T-helper 1 cell treated with Interleukin-12 subunit alpha and Interleukin-12 subunit beta and Interleukin-4 antibody, amounts not matched to agents 30 μg/mL and 1 μg/mL, for 36 hours (primary cell): ENCODE measurements around the gene TAGLN.

ENCODE experiments used
- H3K27ac Mint-ChIP-seq: one replicate; pipeline ENCODE4 v1.8.0; 2021; ENCODE audit warnings: mild to moderate bottlenecking, mixed read lengths
- H3K27me3 Mint-ChIP-seq: one replicate; pipeline ENCODE4 v1.8.0; 2021; ENCODE audit warnings: low read depth, mixed read lengths
- H3K36me3 Mint-ChIP-seq: one replicate; pipeline ENCODE4 v1.8.0; 2021; ENCODE audit warnings: low read depth, mixed read lengths
- H3K4me1 Mint-ChIP-seq: one replicate; pipeline ENCODE4 v1.8.0; 2021; ENCODE audit warnings: low read depth, mixed read lengths
- H3K4me3 Mint-ChIP-seq: one replicate; pipeline ENCODE4 v1.8.0; 2021; ENCODE audit warnings: mild to moderate bottlenecking, moderate library complexity, mixed read lengths
- H3K9me3 Mint-ChIP-seq: one replicate; pipeline ENCODE4 v1.8.0; 2021; ENCODE audit warnings: mixed read lengths

The TAGLN gene

GRCh38 chr11:117187007-117187406, 12.2 kb upstream of the TAGLN start:
- H3K27ac Mint-ChIP-seq = peak overlapping the region; percentile 43
- H3K4me1 Mint-ChIP-seq = no peaks in the 10 kb centered on the region
- H3K27me3 Mint-ChIP-seq = no peaks in the 10 kb centered on the region
- no peaks in the 10 kb centered on the region for H3K9me3 Mint-ChIP-seq
- H3K4me3 Mint-ChIP-seq = no peak overlapping the region
- H3K36me3 Mint-ChIP-seq = peaks cover 12% of the 10 kb centered on the region

DNA sequence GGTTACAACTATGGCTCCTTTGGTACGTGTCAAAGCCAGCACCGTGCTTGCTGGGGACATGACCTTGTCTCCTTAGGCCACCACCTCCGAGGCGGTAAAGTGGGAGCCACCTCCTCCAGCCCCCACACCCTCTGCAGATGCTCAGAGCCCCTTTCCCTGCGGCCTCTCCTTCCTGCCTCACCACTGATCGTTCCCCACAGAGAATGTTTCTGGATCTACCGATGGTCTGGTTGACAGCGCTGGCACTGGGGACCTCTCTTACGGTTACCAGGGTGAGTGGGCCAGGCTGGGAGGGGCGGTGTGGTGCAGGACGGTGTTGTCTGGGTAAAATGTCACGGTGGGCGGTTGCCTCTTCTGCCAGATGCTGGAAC, 11.8 kb upstream of the TAGLN start:
- Mint-ChIP-seq H3K27me3 (no peaks in the 10 kb centered on the region), H3K4me3 (no peak overlapping the region), H3K27ac (peak overlapping the region; percentile 43), H3K36me3 (peaks cover 12% of the 10 kb centered on the region), H3K4me1 (no peaks in the 10 kb centered on the region), H3K9me3 (no peaks in the 10 kb centered on the region)

DNA sequence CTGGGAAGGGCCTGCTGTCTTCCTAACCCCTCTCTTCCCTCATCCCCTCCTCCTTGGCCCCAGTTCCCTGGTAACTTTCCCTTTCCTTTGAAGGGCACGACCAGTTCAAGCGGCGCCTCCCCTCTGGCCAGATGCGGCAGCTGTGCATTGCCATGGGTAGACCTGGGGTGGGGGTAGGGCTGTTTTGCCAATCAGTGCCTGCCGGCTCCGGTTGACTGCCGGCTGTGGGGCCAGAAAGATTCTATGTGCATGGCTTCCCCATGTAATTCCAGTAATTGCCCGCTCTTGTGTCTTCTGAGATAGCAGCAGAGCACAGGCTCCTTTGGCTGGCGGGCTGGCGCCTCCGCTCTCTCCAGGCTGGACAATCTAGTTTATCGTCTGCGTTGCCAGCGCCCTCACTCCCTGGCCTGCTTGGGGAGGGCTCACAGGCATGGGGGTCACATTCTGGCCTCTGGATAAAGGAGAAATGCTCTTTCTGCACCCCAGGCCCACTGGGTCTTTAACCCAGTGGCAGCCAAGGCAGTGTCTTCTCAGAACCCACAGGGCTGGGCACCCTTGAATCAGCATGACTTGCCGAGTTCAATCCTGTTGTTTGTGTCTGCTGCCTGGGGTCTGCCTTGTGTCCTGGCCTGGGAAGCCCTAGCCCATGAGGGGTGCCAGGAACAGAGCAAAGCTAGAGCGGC, 11.2 kb upstream of the TAGLN start:
- Mint-ChIP-seq H3K9me3 (no peaks in the 10 kb centered on the region), H3K4me3 (no peak overlapping the region), H3K36me3 (peaks cover 10% of the 10 kb centered on the region), H3K4me1 (peaks cover 1% of the 10 kb centered on the region), H3K27me3 (no peaks in the 10 kb centered on the region), H3K27ac (no peak overlapping the region)

DNA sequence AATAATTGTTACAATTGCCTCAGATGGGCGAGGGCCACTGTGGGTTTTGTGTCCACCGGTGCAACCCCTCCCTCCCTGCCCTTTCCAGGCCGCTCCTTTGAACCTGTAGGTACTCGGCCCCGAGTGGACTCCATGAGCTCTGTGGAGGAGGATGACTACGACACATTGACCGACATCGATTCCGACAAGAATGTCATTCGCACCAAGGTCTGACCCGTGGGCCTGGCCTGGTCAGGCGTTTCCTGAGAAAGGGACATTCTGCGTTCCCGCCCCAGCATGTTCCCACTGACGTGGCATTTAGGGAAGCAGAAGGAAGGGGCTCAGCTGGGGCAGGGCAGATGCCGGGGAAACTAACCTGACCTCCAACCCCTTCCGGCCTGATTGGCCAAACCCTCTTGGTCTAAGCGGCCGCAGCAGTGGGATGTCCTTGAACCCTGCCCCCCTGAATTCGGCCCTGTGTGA, 10.5 kb upstream of the TAGLN start:
- peaks cover 8% of the 10 kb centered on the region for H3K36me3 Mint-ChIP-seq
- no peak overlapping the region for H3K4me3 Mint-ChIP-seq
- peaks cover 2% of the 10 kb centered on the region for H3K4me1 Mint-ChIP-seq
- no peaks in the 10 kb centered on the region for H3K9me3 Mint-ChIP-seq
- no peak overlapping the region for H3K27ac Mint-ChIP-seq
- no peaks in the 10 kb centered on the region for H3K27me3 Mint-ChIP-seq

- no peak overlapping the region for H3K27ac Mint-ChIP-seq
- H3K4me1 Mint-ChIP-seq = peaks cover 2% of the 10 kb centered on the region
- H3K4me3 Mint-ChIP-seq = no peak overlapping the region
- no peaks in the 10 kb centered on the region for H3K27me3 Mint-ChIP-seq
- H3K36me3 Mint-ChIP-seq = peaks cover 7% of the 10 kb centered on the region
- no peaks in the 10 kb centered on the region for H3K9me3 Mint-ChIP-seq
Measured at GRCh38 chr11:117189191-117189940, 9.8 kb upstream of the TAGLN start.

- Mint-ChIP-seq H3K9me3 (no peaks in the 10 kb centered on the region), H3K27me3 (no peaks in the 10 kb centered on the region), H3K36me3 (peaks cover 7% of the 10 kb centered on the region), H3K4me3 (no peak overlapping the region), H3K4me1 (peaks cover 2% of the 10 kb centered on the region), H3K27ac (no peak overlapping the region)
Measured at GRCh38 chr11:117189941-117190544, 9.1 kb upstream of the TAGLN start.

DNA sequence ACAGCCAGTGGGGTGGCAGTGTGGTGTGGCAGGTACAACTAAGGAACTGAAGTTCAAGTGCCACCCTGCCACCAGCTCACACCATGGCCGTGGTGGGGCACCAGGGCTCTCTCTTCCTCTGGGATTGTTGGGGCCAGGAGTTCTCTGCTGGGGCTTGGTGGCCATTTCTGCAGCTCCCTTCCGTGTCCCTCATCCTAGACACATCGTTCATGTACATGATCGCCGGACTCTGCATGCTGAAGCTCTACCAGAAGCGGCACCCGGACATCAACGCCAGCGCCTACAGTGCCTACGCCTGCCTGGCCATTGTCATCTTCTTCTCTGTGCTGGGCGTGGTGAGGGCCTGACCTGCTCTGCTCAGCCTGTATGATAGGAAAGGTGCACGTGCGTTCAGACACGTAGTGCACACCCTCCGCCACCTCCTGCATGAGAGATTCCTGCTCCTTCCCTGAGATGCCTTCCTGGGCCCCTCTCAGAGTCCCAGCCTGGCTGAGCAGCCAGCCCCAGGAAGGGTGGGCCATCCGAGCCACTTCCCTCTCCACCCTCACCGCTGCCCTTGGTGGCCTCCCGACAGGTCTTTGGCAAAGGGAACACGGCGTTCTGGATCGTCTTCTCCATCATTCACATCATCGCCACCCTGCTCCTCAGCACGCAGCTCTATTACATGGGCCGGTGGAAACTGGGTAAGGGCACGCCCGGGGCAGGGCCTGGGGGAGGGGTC, 7.3 kb upstream of the TAGLN start:
- peaks cover 2% of the 10 kb centered on the region for H3K4me1 Mint-ChIP-seq
- H3K36me3 Mint-ChIP-seq = peaks cover 7% of the 10 kb centered on the region
- H3K27me3 Mint-ChIP-seq = no peaks in the 10 kb centered on the region
- no peak overlapping the region for H3K4me3 Mint-ChIP-seq
- H3K27ac Mint-ChIP-seq = no peak overlapping the region
- no peaks in the 10 kb centered on the region for H3K9me3 Mint-ChIP-seq

GRCh38 chr11:117192401-117192875, 6.7 kb upstream of the TAGLN start:
- no peak overlapping the region for H3K27ac Mint-ChIP-seq
- no peak overlapping the region for H3K4me3 Mint-ChIP-seq
- H3K9me3 Mint-ChIP-seq = no peaks in the 10 kb centered on the region
- H3K36me3 Mint-ChIP-seq = peaks cover 7% of the 10 kb centered on the region
- no peaks in the 10 kb centered on the region for H3K27me3 Mint-ChIP-seq
- H3K4me1 Mint-ChIP-seq = peaks cover 2% of the 10 kb centered on the region

- H3K36me3 Mint-ChIP-seq = peaks cover 7% of the 10 kb centered on the region
- no peaks in the 10 kb centered on the region for H3K27me3 Mint-ChIP-seq
- peaks cover 2% of the 10 kb centered on the region for H3K4me1 Mint-ChIP-seq
- no peaks in the 10 kb centered on the region for H3K9me3 Mint-ChIP-seq
- H3K4me3 Mint-ChIP-seq = no peak overlapping the region
- H3K27ac Mint-ChIP-seq = peak overlapping the region; percentile 13
Measured at GRCh38 chr11:117193130-117194020, 5.8 kb upstream of the TAGLN start.

- Mint-ChIP-seq H3K27ac (no peak overlapping the region), H3K4me3 (no peak overlapping the region), H3K36me3 (peaks cover 7% of the 10 kb centered on the region)
Measured at GRCh38 chr11:117194267-117194666, 4.9 kb upstream of the TAGLN start.

GRCh38 chr11:117195258-117195657, 3.9 kb upstream of the TAGLN start:
- Mint-ChIP-seq H3K27me3 (no peaks in the 10 kb centered on the region), H3K4me3 (no peak overlapping the region), H3K36me3 (peaks cover 7% of the 10 kb centered on the region), H3K27ac (peak overlapping the region; percentile 8), H3K9me3 (no peaks in the 10 kb centered on the region), H3K4me1 (peaks cover 2% of the 10 kb centered on the region)

More at GRCh38 chr11:117194267-117194666, 4.9 kb upstream of the TAGLN start:
- no peaks in the 10 kb centered on the region for H3K9me3 Mint-ChIP-seq
- no peaks in the 10 kb centered on the region for H3K27me3 Mint-ChIP-seq
- peaks cover 2% of the 10 kb centered on the region for H3K4me1 Mint-ChIP-seq

DNA sequence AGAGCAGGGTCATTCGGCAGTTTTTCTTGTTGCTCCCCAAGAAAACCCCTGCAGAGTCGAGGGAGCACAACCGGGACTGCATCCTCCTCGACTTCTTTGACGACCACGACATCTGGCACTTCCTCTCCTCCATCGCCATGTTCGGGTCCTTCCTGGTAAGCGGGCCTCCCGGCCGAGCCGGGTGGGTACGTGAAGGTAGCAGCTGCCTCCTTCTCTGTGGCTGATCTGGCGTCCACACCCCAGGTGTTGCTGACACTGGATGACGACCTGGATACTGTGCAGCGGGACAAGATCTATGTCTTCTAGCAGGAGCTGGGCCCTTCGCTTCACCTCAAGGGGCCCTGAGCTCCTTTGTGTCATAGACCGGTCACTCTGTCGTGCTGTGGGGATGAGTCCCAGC, 3.4 kb upstream of the TAGLN start:
- Mint-ChIP-seq H3K9me3 (no peaks in the 10 kb centered on the region), H3K27ac (no peak overlapping the region), H3K4me3 (no peak overlapping the region), H3K36me3 (peaks cover 3% of the 10 kb centered on the region), H3K27me3 (no peaks in the 10 kb centered on the region), H3K4me1 (peaks cover 2% of the 10 kb centered on the region)

- H3K36me3 Mint-ChIP-seq = peaks cover 2% of the 10 kb centered on the region
- H3K27me3 Mint-ChIP-seq = no peaks in the 10 kb centered on the region
- H3K4me3 Mint-ChIP-seq = no peak overlapping the region
- no peak overlapping the region for H3K27ac Mint-ChIP-seq
- no peaks in the 10 kb centered on the region for H3K9me3 Mint-ChIP-seq
- H3K4me1 Mint-ChIP-seq = peaks cover 2% of the 10 kb centered on the region
Measured at GRCh38 chr11:117197006-117197405, 2.2 kb upstream of the TAGLN start.
